ENCODE measurements around the gene SNAPIN.

DNA sequence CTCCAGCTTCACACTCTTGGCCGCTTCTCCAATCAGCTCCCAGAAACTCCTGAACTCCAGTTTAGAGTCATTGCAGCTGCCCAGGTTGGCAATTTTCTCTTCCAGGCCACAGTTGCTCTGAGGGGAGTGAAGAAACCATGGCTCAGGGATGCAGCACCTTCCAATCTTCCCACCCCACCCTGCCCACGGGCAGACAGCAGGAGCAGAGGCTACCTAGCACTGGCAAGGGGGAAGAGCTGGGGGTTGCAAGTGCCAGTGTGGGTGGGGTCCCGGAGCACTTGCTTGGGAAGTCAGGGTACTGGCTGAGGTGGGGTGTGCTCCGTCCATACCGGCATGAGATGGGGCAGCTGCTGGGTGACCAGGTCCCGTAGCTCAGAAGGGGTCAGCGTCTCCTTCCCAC is 43.6 kb upstream of the SNAPIN start:
- TF ChIP-seq NRF1 (IDR thresholded peaks at IDR 0.05; ENCODE audit: low read depth, low read length) (no peak), MXI1 (IDR thresholded peaks at IDR 0.05; ENCODE audit: low read depth, low read length) (no peak), FOXM1 (IDR thresholded peaks at IDR 0.05; ENCODE audit: low read depth) (no peak), EP300 (IDR thresholded peaks at IDR 0.05; ENCODE audit: borderline replicate concordance in 1 of 2, low read depth in 1 of 2, low read length in 1 of 2) (no peak), SMC3 (IDR thresholded peaks at IDR 0.05; ENCODE audit: low read depth, low read length) (no peak), GABPA (IDR thresholded peaks at IDR 0.05; ENCODE audit: low read depth) (no peak), TAF1 (IDR thresholded peaks at IDR 0.05; ENCODE audit: borderline replicate concordance, low read depth, low read length) (no peak)
- TF ChIP-seq, protein P1, sequence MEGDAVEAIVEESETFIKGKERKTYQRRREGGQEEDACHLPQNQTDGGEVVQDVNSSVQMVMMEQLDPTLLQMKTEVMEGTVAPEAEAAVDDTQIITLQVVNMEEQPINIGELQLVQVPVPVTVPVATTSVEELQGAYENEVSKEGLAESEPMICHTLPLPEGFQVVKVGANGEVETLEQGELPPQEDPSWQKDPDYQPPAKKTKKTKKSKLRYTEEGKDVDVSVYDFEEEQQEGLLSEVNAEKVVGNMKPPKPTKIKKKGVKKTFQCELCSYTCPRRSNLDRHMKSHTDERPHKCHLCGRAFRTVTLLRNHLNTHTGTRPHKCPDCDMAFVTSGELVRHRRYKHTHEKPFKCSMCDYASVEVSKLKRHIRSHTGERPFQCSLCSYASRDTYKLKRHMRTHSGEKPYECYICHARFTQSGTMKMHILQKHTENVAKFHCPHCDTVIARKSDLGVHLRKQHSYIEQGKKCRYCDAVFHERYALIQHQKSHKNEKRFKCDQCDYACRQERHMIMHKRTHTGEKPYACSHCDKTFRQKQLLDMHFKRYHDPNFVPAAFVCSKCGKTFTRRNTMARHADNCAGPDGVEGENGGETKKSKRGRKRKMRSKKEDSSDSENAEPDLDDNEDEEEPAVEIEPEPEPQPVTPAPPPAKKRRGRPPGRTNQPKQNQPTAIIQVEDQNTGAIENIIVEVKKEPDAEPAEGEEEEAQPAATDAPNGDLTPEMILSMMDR (IDR thresholded peaks at IDR 0.05), result no peak
- TF ChIP-seq, protein P2, sequence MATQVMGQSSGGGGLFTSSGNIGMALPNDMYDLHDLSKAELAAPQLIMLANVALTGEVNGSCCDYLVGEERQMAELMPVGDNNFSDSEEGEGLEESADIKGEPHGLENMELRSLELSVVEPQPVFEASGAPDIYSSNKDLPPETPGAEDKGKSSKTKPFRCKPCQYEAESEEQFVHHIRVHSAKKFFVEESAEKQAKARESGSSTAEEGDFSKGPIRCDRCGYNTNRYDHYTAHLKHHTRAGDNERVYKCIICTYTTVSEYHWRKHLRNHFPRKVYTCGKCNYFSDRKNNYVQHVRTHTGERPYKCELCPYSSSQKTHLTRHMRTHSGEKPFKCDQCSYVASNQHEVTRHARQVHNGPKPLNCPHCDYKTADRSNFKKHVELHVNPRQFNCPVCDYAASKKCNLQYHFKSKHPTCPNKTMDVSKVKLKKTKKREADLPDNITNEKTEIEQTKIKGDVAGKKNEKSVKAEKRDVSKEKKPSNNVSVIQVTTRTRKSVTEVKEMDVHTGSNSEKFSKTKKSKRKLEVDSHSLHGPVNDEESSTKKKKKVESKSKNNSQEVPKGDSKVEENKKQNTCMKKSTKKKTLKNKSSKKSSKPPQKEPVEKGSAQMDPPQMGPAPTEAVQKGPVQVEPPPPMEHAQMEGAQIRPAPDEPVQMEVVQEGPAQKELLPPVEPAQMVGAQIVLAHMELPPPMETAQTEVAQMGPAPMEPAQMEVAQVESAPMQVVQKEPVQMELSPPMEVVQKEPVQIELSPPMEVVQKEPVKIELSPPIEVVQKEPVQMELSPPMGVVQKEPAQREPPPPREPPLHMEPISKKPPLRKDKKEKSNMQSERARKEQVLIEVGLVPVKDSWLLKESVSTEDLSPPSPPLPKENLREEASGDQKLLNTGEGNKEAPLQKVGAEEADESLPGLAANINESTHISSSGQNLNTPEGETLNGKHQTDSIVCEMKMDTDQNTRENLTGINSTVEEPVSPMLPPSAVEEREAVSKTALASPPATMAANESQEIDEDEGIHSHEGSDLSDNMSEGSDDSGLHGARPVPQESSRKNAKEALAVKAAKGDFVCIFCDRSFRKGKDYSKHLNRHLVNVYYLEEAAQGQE (IDR thresholded peaks at IDR 0.05; ENCODE audit: low read depth, low read length), result no peak
- TF ChIP-seq, protein P3, sequence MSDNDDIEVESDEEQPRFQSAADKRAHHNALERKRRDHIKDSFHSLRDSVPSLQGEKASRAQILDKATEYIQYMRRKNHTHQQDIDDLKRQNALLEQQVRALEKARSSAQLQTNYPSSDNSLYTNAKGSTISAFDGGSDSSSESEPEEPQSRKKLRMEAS (IDR thresholded peaks at IDR 0.05; ENCODE audit: low read depth), result no peak
